ENCODE data around the gene MIER3.

MIER3 gene

DNA sequence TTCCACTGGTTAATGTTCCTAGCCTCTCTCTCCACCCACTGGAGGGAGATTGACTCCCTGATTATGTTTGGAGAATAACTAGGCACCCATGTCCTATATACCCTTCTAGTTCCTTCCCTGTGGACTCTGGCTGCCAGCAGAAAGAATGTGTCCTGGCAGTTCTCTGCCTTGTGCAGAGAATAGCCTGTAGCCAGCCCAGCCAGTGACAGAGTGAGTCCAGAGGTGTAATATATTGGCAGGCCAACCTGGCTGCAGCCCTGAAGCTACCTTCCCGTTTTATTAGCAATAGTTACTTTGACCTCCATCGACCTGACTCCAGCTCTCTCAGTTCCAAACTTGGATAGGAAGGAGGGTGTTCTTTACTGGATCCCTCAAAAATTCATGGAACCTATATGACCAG lies 34.4 kb downstream of the MIER3 start:
- H3K4me3 ChIP-seq (replicated peaks; ENCODE audit: low read depth, low read length) = no peak overlapping the region

DNA sequence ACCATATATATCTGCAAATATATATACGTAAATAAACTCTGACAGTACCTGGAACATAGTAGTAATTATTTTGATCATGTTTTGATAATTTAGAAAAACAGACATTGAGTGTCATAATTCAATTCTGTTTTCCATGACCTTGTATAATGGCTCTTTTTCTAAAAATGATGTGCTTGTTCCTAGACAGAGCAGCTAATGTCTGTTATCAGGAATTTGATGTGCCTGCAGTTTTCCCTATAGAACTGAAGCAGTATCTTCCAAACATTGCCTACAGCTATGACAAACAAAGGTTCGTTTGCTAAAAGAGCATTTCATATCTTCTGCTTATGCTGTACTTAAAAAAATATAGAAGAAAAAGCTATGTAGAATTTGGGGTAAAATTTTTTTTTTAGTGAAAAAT lies 37.2 kb downstream of the MIER3 start:
- no peak overlapping the region for H3K4me3 ChIP-seq (replicated peaks; ENCODE audit: low read depth, low read length)
- no peak for TF ChIP-seq CTCF (IDR thresholded peaks at IDR 0.05; ENCODE audit: low read depth, low read length, missing control alignments)
- no peak for DNase-seq (ENCODE audit: extremely low read depth, low read depth)

More for the DNA sequence above, 34.4 kb downstream of the MIER3 start:
- TF ChIP-seq CTCF (IDR thresholded peaks at IDR 0.05; ENCODE audit: low read depth, low read length, missing control alignments) = no peak
- no peak for DNase-seq (ENCODE audit: extremely low read depth, low read depth)

GRCh38 chr5:56913766-56914165 lies 38.2 kb downstream of the MIER3 start:
- H3K4me3 ChIP-seq (replicated peaks; ENCODE audit: low read depth, low read length) = no peak overlapping the region
- no peak for DNase-seq (ENCODE audit: extremely low read depth, low read depth)
- no peak for TF ChIP-seq CTCF (IDR thresholded peaks at IDR 0.05; ENCODE audit: low read depth, low read length, missing control alignments)

DNA sequence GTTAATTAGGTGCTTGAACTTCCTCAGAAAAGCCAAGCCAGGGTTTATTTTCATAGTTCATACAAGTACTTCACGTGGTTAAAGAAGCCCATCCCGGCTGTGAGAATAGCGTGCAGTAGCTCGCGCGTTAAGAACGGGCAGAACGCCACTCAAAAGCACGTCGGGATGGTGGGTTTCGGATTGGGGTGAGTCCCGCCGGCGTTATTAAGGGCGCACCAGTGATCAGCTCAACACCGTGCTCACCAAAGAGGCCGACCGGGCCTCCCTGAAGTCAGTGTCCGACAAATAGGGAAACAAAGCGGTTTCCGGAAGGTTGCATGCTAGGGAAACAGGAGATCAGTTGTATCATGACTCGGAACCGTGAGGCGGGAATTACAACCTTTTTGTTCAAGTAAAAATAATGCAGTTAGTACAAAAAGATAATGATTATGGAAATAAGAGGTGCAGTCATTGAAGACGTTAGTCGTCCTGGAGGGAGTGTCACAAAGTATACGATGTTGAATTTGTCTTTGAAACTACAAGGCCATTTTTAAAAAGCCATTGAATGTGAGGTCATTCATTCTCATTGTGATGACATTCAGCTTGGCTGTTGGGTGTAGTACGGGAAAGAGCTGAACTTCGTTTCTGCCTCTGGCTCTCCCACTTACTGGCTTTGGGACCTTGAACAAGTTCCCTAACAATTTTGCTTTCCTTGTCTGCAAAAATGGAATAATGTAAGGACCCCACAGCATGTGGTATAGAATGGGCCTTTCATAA lies 41.5 kb downstream of the MIER3 start:
- TF ChIP-seq CTCF (IDR thresholded peaks at IDR 0.05; ENCODE audit: low read depth, low read length, missing control alignments) = no peak
- H3K4me3 ChIP-seq (replicated peaks; ENCODE audit: low read depth, low read length) = peak overlapping the region; percentile 60
- no peak for DNase-seq (ENCODE audit: extremely low read depth, low read depth)

- no peak for TF ChIP-seq CTCF (IDR thresholded peaks at IDR 0.05; ENCODE audit: low read depth, low read length, missing control alignments)
- DNase-seq (ENCODE audit: extremely low read depth, low read depth) = peak; percentile 83
- H3K4me3 ChIP-seq (replicated peaks; ENCODE audit: low read depth, low read length) = peak within 1 kb of the TSS; percentile 60
Measured at GRCh38 chr5:56909294-56910209, 42.4 kb downstream of the MIER3 start, which contains the start of gene SETD9. Gene SETD9, plus strand, starts transcription at chr5:56909596. Its CDS starts 50 bp downstream, at chr5:56909646.

GRCh38 chr5:56908942-56909293 lies 43.0 kb downstream of the MIER3 start:
- TF ChIP-seq CTCF (IDR thresholded peaks at IDR 0.05; ENCODE audit: low read depth, low read length, missing control alignments) = no peak
- peak overlapping the region; percentile 60 for H3K4me3 ChIP-seq (replicated peaks; ENCODE audit: low read depth, low read length)
- no peak for DNase-seq (ENCODE audit: extremely low read depth, low read depth)

Measured in HFF-Myc (cell line).